GM12878 (cell line): ENCODE measurements around the gene BCAP31.

Experiments
- CTCF ChIP-seq, 3 experiments: IDR thresholded peaks in 2 of 3; conservative IDR thresholded peaks in 1 of 3; 2 replicates each; pipeline ENCODE4 v1.5.1; 2011; ENCODE audit warnings: low read depth in 3 of 3, low read length in 3 of 3, mild to moderate bottlenecking in 3 of 3, control low read depth in 2 of 3, moderate library complexity in 2 of 3, inconsistent platforms in 1 of 3, mixed read lengths in 1 of 3; ENCODE audit not compliant: control insufficient read depth in 2 of 3, insufficient read depth in 1 of 3; ENCODE audit errors: extremely low read depth in 1 of 3
- EP300 ChIP-seq, 2 experiments: fragments of 150-350 bp in 1 of 2; IDR thresholded peaks; 2 replicates each; pipeline ENCODE4 v1.6.1; 2011 to 2012; ENCODE audit warnings: low read depth in 2 of 2, low read length in 2 of 2, borderline replicate concordance in 1 of 2, improper control_type of control experiment in 1 of 2, inconsistent platforms in 1 of 2; ENCODE audit not compliant: control insufficient read depth in 1 of 2
- ZBTB33 ChIP-seq: fragments of 450-650 bp; IDR thresholded peaks from 2 replicates; pipeline ENCODE4 v1.6.1; 2017; ENCODE audit warnings: mild to moderate bottlenecking
- TF ChIP-seq, protein P1 (sequence below): fragments of 450-650 bp; IDR thresholded peaks from 2 replicates; pipeline ENCODE4 v1.6.1; 2017; ENCODE audit warnings: mild to moderate bottlenecking, low read depth, inconsistent platforms; ENCODE audit not compliant: poor library complexity, severe bottlenecking
- TF ChIP-seq, protein P2 (sequence below): fragments of 450-650 bp; IDR thresholded peaks from 2 replicates; pipeline ENCODE4 v1.6.1; 2014; ENCODE audit warnings: mild to moderate bottlenecking

GRCh38 chrX:153772316-153773217 lies 48.4 kb upstream of the BCAP31 start:
- TF ChIP-seq, protein P1, sequence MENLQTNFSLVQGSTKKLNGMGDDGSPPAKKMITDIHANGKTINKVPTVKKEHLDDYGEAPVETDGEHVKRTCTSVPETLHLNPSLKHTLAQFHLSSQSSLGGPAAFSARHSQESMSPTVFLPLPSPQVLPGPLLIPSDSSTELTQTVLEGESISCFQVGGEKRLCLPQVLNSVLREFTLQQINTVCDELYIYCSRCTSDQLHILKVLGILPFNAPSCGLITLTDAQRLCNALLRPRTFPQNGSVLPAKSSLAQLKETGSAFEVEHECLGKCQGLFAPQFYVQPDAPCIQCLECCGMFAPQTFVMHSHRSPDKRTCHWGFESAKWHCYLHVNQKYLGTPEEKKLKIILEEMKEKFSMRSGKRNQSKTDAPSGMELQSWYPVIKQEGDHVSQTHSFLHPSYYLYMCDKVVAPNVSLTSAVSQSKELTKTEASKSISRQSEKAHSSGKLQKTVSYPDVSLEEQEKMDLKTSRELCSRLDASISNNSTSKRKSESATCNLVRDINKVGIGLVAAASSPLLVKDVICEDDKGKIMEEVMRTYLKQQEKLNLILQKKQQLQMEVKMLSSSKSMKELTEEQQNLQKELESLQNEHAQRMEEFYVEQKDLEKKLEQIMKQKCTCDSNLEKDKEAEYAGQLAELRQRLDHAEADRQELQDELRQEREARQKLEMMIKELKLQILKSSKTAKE = no peak
- TF ChIP-seq CTCF (IDR thresholded peaks at IDR 0.05 in 2 of 3, conservative IDR thresholded peaks at IDR 0.05 in 1 of 3; ENCODE audit: control insufficient read depth in 2 of 3, extremely low read depth in 1 of 3, insufficient read depth in 1 of 3, low read depth in 3 of 3, low read length in 3 of 3) = no peak
- no peak for TF ChIP-seq ZBTB33
- TF ChIP-seq EP300 (IDR thresholded peaks at IDR 0.05; ENCODE audit: borderline replicate concordance in 1 of 2, control insufficient read depth in 1 of 2, low read depth in 2 of 2, low read length in 2 of 2) = no peak
- TF ChIP-seq, protein P2, sequence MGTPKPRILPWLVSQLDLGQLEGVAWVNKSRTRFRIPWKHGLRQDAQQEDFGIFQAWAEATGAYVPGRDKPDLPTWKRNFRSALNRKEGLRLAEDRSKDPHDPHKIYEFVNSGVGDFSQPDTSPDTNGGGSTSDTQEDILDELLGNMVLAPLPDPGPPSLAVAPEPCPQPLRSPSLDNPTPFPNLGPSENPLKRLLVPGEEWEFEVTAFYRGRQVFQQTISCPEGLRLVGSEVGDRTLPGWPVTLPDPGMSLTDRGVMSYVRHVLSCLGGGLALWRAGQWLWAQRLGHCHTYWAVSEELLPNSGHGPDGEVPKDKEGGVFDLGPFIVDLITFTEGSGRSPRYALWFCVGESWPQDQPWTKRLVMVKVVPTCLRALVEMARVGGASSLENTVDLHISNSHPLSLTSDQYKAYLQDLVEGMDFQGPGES = no peak
